IgD-negative memory B cell (primary cell): Measurements from ENCODE around the gene HEMK1. TPM values are rescaled to one million over a fixed set of nuclear protein-coding genes. Genes with fewer than 3 reads are reported as not detected.

Experiments used
- H3K27ac Mint-ChIP-seq, 3 donors: one replicate each; pipeline ENCODE4 v1.8.0; 2020 to 2022; ENCODE audit warnings: mild to moderate bottlenecking in 3 of 3, mixed read lengths in 3 of 3, moderate library complexity in 1 of 3
- H3K27me3 Mint-ChIP-seq: one replicate; pipeline ENCODE4 v1.8.0; 2021; ENCODE audit warnings: mixed read lengths
- H3K36me3 Mint-ChIP-seq: one replicate; pipeline ENCODE4 v1.8.0; 2020; ENCODE audit warnings: mild to moderate bottlenecking, mixed read lengths
- H3K4me1 Mint-ChIP-seq, 3 donors: one replicate each; pipeline ENCODE4 v1.8.0; 2020 to 2022; ENCODE audit warnings: mixed read lengths in 3 of 3, mild to moderate bottlenecking in 1 of 3
- H3K4me3 Mint-ChIP-seq, 4 donors: one replicate each; pipeline ENCODE4 v1.8.0; 2020 to 2022; ENCODE audit warnings: mild to moderate bottlenecking in 4 of 4, mixed read lengths in 4 of 4, moderate library complexity in 3 of 4
- H3K9me3 Mint-ChIP-seq, 3 donors: one replicate each; pipeline ENCODE4 v1.8.0; 2020 to 2021; ENCODE audit warnings: mixed read lengths in 3 of 3, mild to moderate bottlenecking in 1 of 3
- polyA plus RNA-seq: library from polyadenylated mRNA; unstranded; fragments of 300-500 nt; fragmentation: Illumina TruSeq; gene quantifications from one replicate; pipeline ENCODE4 v1.2.3, GENCODE V29; 2021

HEMK1 gene, protein sequence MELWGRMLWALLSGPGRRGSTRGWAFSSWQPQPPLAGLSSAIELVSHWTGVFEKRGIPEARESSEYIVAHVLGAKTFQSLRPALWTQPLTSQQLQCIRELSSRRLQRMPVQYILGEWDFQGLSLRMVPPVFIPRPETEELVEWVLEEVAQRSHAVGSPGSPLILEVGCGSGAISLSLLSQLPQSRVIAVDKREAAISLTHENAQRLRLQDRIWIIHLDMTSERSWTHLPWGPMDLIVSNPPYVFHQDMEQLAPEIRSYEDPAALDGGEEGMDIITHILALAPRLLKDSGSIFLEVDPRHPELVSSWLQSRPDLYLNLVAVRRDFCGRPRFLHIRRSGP
- 30.5 TPM for polyA plus RNA-seq

DNA sequence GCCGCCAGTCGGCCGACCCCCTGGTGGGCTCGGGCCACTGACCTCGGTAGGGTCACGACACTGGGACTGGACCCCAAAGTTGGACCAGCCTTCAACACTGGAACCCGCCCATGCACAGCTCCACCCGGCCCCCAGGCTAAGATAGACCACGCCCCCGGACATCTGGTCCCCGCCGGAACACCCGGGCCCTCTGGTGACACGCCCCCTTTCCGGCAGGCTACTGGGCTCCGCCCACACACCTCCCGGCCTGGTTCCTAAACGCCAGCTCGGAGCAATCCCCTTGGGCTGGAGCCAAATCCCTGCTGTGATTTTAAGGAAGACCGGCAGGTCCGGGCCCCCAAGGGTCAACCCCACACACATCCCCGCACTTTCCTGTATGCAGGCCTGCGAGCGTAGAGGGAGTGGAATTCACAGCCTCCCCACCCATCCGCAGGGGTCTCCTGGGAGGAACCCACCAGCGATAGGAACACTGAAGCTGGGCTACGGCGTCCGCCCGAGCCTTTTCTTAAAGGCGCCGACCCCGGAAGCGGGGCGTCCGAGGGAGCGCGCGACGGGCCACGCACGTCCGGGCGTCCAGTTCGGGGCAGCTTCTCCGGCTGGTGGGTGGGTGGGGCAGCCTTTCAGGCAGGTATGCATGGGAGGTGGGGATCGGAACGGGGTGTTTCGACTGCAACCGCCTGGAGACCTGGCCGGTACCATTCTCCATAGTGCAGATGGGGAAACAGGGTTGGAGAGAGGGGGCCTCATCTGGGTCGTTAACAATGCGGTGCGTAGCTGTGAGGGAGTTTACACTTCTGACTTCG is at the start of gene HEMK1:
Gene HEMK1, plus strand, starts transcription at position 576 of the 803 bp plus-strand sequence. CDS start 1,583 bp downstream, outside the sequence.
- Mint-ChIP-seq H3K27ac (peak within 1 kb of the TSS; percentile 96 to 98 (median 96)), H3K27me3 (no peaks in the 10 kb centered on the region), H3K9me3 (no peaks in the 10 kb centered on the region), H3K4me3 (peak within 1 kb of the TSS; percentile 90 to 98 (median 95)), H3K4me1 (peaks cover 13 to 23% (median 23%) of the 10 kb centered on the region in 3 donors), H3K36me3 (peaks cover 3% of the 10 kb centered on the region)

DNA sequence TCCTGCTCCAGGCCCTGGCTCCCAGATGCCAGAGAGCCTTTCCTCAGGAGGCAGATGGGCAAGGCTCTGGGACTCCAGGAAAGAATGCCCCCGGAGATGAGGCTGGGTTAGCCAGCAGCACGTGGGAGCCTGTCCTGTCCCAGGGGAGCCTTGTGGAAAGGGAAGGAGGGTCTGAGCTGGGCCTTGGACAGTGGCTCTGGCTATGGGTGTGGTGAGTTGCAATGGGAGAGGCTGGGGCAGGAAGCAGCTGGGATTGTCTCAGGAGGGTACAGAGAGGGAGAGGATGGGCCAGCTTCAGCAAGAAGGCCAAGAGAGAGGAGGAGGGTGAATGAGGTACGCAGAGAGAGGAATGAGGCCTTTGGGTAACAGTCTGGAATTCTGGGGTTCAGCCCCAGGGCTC is 48.5 kb upstream of the HEMK1 start:
- Mint-ChIP-seq H3K27ac (peak overlapping the region in 2 of 3 donors; percentile 40 to 63), H3K4me1 (peaks cover 0 to 8% (median 4%) of the 10 kb centered on the region in 3 donors), H3K9me3 (no peaks in the 10 kb centered on the region), H3K36me3 (peaks cover 2% of the 10 kb centered on the region), H3K4me3 (no peak overlapping the region), H3K27me3 (peaks cover 3% of the 10 kb centered on the region)

DNA sequence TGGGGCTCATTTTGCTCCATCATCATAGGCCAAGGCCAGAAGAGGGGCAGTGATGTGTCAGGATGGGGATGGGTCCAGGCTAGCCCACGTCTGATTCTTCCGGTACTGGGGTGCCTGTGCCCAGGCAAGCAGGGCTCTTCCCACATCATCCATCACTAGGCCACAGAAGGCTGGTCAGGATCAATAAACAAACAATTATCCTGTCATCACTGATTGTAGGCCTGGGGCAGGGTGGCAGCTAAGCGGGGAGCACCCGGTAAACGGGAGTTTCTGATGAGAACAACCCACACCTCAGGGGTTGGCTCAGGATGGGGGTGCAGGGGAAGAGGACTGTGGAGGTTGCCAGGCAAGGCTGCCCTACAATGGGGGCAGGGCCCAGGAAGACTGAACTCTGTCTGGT is 47.8 kb upstream of the HEMK1 start:
- Mint-ChIP-seq H3K36me3 (peaks cover 2% of the 10 kb centered on the region), H3K9me3 (no peaks in the 10 kb centered on the region), H3K4me1 (peaks cover 0 to 5% (median 2%) of the 10 kb centered on the region in 3 donors), H3K4me3 (no peak overlapping the region), H3K27me3 (peaks cover 2% of the 10 kb centered on the region), H3K27ac (no peak overlapping the region)

DNA sequence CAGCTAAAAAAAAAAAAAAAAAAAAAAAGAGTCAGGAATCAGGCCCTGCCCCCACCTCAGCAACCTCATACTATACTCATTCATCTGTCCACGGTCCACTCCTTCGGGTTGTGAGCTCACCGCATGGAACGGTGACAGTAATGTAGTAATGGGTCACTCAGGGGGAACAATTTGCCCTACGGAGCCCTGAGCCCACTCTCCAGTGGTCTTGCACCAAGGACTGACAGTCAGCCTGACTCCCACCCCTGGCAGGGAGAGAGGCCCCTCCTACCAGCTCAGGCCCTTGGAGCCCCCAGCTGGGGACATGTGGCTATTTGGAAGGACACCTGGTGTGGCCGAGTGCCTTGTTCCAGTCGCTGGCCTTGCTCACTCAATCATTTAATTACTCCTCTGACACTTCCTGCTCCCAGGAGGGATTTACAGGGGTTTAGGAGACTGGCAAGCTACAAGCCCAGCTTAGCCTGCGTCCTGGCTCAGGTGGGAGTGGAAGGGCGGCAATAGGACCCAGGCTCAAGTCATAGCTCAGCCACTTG is 46.0 kb upstream of the HEMK1 start:
- H3K4me3 Mint-ChIP-seq = no peak overlapping the region
- peaks cover 2% of the 10 kb centered on the region for H3K36me3 Mint-ChIP-seq
- H3K27me3 Mint-ChIP-seq = peaks cover 2% of the 10 kb centered on the region
- H3K27ac Mint-ChIP-seq = no peak overlapping the region
- H3K9me3 Mint-ChIP-seq = no peaks in the 10 kb centered on the region
- H3K4me1 Mint-ChIP-seq = peaks cover 0 to 4% (median 2%) of the 10 kb centered on the region in 3 donors

DNA sequence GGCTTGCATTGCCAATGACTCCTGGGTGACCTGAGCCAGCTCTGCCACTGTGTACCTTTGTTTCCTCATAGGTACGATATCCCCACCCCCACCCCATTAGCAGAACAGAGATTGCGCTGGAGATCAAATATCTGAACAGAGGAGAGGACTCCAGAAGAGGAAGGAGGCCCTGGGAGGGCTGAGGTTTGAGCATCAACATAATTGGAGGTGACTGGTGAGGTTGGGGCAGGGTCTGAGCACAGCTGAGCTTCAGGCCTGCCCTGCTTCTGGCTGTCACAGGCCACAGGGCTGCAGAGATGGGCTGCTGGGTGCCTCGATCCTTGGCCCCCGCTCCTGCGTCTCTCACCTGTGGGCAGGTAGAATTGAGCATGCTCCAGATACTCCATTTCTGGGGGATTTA is 44.6 kb upstream of the HEMK1 start:
- H3K4me1 Mint-ChIP-seq = peaks cover 0 to 2% (median 0%) of the 10 kb centered on the region in 3 donors
- peaks cover 7% of the 10 kb centered on the region for H3K27me3 Mint-ChIP-seq
- H3K9me3 Mint-ChIP-seq = no peaks in the 10 kb centered on the region
- H3K36me3 Mint-ChIP-seq = peaks cover 2% of the 10 kb centered on the region
- no peak overlapping the region for H3K27ac Mint-ChIP-seq
- peak overlapping the region in 1 of 4 donors; percentile 33 for H3K4me3 Mint-ChIP-seq

DNA sequence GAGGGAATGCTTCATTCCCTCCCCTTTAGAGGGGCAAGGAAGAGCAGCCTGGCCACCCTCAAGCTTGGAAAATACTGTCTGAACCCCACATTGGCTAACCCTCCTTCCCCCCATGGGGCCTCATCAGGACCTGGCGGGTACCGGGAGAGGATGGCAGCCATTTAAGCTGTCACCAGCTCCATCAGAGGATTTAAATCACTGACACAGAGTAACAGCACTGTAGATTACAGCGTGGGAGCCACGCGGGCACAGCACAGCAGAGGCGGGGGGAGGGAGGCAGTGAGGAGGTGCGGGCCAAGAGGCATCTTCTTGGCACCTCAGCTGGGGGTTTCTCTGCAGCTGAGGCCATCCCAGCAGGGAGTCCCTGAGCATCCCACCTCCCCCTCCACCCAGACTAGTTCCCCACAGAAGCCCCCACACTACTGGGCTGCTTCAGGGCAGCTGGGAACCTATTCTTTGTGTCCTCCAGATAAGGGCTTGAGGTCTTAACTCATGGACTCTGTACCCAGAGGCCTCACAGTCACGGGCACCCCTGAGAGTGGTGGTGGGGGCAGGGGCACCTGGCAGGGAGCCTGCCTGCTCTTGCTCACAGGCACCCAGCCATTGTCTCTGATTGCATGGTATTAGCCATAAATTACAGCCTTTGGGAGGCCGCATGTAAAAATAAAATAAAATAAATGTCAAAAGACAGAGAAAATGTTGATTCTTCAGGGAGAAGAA is 44.0 kb upstream of the HEMK1 start:
- no peaks in the 10 kb centered on the region for H3K9me3 Mint-ChIP-seq
- no peak overlapping the region for H3K4me3 Mint-ChIP-seq
- peaks cover 2% of the 10 kb centered on the region for H3K36me3 Mint-ChIP-seq
- no peak overlapping the region for H3K27ac Mint-ChIP-seq
- H3K27me3 Mint-ChIP-seq = peaks cover 10% of the 10 kb centered on the region
- H3K4me1 Mint-ChIP-seq = peaks cover 0 to 2% (median 0%) of the 10 kb centered on the region in 3 donors

DNA sequence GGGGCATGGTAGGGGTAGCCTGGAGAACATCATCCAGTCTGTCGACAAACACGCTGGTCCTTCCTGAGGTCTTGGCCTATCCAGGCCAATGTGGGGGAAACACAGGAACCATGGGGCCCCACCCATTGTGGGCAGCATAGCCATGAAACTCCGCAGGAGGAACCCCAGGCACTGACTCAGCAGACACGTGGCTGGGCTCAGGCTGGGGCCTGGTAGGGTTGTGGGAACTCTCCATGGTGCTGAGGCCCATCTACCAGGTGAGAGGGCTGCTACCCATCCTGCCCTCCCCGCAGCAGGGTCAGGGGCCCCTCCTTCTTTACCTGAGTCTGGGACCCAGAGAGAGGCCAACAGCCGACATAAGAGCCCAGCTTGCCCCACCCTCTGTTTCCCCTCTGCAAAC is 43.3 kb upstream of the HEMK1 start:
- peaks cover 14% of the 10 kb centered on the region for H3K27me3 Mint-ChIP-seq
- no peaks in the 10 kb centered on the region for H3K9me3 Mint-ChIP-seq
- no peak overlapping the region for H3K4me3 Mint-ChIP-seq
- H3K27ac Mint-ChIP-seq = no peak overlapping the region
- peaks cover 0 to 2% (median 0%) of the 10 kb centered on the region in 3 donors for H3K4me1 Mint-ChIP-seq
- peaks cover 2% of the 10 kb centered on the region for H3K36me3 Mint-ChIP-seq

DNA sequence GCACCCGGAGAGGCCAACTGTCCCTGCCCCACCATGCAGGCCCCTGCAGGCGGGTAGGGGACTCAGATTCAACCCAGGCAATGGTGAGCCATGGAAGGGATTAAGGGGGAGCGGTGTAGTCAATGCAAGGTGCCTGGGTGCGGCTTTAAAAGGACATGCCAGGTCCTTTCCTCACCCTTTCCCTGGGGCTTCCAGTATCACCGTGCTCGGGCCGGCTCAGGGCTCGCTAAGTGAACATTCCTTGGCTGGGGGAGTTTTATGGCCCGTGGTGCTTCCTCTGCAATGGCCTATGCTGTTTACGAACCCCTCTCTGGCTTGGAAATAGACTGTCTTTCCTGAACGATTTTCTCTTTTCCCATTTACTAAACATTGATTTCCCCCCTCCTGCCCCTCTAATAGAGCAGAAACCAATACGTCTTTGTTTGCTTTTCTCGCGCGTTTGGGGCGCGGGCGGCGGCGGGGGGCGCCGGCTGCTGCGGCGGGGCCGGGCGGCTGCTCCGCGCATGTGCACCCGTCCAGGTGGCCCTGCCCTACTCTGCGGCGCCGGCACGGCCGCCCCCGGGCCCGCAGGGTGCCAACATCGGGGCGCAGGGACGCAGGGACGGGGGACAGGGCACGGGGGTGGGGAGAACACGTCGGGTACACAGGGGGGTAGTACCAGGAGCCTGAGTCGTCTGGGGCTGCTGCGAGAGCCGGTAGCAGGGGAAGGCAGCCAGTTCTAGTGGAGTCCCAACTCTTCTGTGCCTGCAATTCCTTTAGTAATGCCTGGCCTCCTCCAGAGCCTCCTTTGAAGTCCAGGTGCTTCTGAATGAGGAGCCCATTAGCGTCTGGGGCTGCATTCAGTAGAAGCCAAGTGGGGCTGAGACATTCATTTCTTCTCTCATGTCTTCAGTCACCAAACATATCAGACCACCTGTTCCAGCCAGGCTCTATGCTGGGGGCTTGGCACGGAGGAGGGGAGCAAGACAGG is 39.0 kb upstream of the HEMK1 start:
- no peak overlapping the region for H3K27ac Mint-ChIP-seq
- H3K27me3 Mint-ChIP-seq = peaks cover 20% of the 10 kb centered on the region
- peaks cover 3% of the 10 kb centered on the region for H3K36me3 Mint-ChIP-seq
- no peak overlapping the region for H3K4me3 Mint-ChIP-seq
- H3K9me3 Mint-ChIP-seq = no peaks in the 10 kb centered on the region
- no peaks in the 10 kb centered on the region for H3K4me1 Mint-ChIP-seq

DNA sequence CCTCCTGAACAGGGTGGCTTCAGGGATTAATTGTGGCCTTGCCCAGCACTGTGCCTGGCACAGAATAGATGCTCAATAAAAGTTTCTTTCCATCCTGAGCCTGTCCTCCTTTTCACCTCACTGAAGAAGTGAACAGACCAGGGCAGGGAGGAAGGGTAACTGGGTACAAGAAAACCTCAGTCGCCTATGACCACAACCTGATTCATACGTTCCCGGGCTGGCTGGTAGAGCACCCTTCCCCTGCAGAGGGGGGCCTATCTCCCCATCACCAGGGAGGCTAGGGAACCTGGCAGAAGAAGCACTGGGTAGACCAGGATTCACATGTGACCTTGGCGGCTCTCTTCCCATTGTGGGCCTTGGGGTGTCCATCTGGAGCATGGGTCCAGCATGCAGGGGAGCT is 38.1 kb upstream of the HEMK1 start:
- Mint-ChIP-seq H3K4me3 (no peak overlapping the region), H3K27me3 (peaks cover 23% of the 10 kb centered on the region), H3K9me3 (no peaks in the 10 kb centered on the region), H3K4me1 (no peaks in the 10 kb centered on the region), H3K27ac (no peak overlapping the region), H3K36me3 (peaks cover 3% of the 10 kb centered on the region)

DNA sequence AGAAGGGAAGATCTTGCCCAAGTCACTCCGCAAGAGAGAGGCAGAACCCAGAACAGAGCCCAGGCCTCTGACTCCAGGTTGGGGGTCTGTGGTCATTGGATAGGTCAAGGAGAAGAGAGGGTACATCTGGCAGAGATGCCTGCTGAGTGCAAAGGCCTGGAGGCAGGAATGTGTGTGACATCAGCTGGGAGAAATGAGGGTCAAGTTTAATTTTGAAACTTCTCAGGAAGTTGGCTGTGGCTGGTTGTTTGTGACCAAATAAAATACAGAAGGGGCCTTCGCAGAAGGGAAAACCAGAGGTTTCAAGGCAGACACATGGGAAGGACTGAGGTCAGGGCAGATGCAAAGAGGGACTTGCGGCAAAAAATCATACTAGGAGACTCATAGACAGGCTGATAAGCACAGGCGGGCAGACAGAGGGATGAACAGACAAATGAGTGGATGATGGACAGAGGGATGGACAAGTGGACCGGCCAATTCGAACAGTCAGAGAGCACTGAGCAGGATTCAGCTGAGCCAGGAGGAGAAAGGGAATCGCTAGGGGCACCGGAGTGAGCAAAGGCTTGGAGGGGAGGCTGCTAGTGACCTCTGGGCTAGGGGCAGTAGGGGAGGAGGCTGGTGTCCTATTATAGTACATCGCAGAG is 37.1 kb upstream of the HEMK1 start:
- no peak overlapping the region for H3K27ac Mint-ChIP-seq
- H3K27me3 Mint-ChIP-seq = peaks cover 28% of the 10 kb centered on the region
- H3K4me1 Mint-ChIP-seq = no peaks in the 10 kb centered on the region
- H3K36me3 Mint-ChIP-seq = peaks cover 3% of the 10 kb centered on the region
- no peaks in the 10 kb centered on the region for H3K9me3 Mint-ChIP-seq
- no peak overlapping the region for H3K4me3 Mint-ChIP-seq

DNA sequence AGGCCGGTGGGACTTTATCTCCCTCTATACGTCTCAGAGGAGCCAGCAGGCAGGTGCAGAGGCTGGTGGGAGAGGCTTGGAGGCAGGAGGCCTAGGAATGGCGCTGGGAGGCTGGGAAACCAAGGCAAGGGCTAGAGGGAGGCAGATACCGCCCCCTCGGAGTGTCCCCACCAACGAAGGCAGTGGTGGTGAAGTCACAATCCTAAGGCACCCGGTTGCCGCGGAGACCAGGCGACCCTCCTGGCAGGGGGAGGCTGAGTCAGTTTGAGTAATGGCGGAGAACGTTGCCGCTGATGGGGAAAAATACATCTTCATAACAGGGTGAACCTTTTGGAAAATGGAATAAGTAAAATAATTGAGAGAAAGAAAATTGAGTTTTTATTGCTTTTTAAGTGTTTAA is 36.0 kb upstream of the HEMK1 start:
- Mint-ChIP-seq H3K36me3 (peaks cover 3% of the 10 kb centered on the region), H3K27me3 (peaks cover 32% of the 10 kb centered on the region), H3K4me3 (no peak overlapping the region), H3K27ac (peak overlapping the region in 1 of 3 donors; percentile 53), H3K4me1 (no peaks in the 10 kb centered on the region), H3K9me3 (no peaks in the 10 kb centered on the region)

DNA sequence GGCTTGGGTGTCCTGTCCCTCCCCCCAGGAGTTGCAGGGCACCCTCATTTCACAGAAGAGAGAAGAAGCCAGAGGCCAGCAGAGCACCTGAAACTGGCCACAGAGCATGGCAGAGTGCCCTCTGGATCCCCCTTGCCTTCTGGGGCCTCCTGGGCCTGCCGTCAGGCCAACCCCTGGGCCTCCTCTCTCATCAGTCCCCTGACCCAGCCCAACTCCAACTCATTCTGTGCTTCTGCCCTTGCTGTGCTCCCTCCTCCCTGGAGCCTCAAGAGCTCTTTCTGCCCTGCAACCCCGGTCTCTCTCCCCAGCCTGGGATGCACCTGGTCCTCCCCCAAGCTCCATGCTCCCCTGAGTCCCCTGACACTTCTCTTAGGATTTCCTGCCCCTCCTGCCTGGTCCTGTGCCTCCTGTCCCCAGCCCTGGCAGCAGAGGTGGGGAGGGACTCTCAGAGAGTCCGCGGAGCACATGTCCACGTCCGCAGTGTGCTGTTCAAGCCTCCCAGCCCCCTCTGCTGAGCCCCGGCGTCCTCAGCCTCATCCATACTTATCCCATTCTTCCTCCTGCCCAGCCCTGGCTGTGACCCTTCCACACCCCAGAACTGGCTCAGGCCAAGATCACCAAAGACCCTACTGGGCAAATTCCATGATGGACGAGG is 35.4 kb upstream of the HEMK1 start:
- H3K4me1 Mint-ChIP-seq = no peaks in the 10 kb centered on the region
- no peak overlapping the region for H3K4me3 Mint-ChIP-seq
- peaks cover 36% of the 10 kb centered on the region for H3K27me3 Mint-ChIP-seq
- H3K27ac Mint-ChIP-seq = peak overlapping the region in 1 of 3 donors; percentile 53
- H3K36me3 Mint-ChIP-seq = peaks cover 3% of the 10 kb centered on the region
- no peaks in the 10 kb centered on the region for H3K9me3 Mint-ChIP-seq

DNA sequence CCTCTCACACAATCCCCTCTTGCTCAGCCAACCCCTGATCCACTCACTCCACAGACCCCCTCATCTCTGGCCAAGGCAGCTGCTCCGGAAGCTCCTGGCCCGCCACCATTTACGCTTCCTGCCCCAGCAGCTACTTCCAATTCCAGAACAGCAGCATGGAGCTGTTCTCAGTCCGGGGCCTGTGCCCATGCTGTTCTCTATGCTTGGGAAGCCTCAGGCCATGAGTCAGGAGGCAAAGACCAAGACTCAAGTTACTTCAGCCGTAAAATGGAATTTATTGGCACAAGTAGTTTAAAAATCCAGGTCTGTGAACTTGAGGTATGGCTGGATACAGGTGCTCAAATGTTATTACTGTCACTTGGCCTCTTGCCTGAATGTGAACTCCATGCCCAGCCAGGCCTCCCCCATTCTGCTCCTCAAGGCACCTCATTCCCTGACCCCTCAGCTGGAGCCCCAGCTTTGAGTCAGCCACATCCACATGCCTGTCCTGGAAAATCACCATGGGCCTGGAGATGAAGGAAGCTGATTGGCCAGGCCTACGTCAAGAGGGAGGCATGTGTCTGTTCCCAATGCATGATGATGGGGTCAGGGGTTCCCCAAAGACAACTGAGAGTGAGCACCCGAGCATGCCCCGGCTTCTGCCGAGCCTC is 34.5 kb upstream of the HEMK1 start:
- peaks cover 31% of the 10 kb centered on the region for H3K27me3 Mint-ChIP-seq
- no peaks in the 10 kb centered on the region for H3K9me3 Mint-ChIP-seq
- no peak overlapping the region for H3K4me3 Mint-ChIP-seq
- no peaks in the 10 kb centered on the region for H3K4me1 Mint-ChIP-seq
- H3K36me3 Mint-ChIP-seq = peaks cover 3% of the 10 kb centered on the region
- no peak overlapping the region for H3K27ac Mint-ChIP-seq
